H7 (cell line): ENCODE results near the gene CALN1. TPM values are rescaled to one million over a fixed set of nuclear protein-coding genes. Genes with fewer than 3 reads are reported as not detected.

ENCODE experiments used
- DNase-seq: peaks from one replicate; pipeline ENCODE4 v3.0.0; 2012
- H3K27me3 ChIP-seq: 2 replicates; pipeline ENCODE4 v1.6.0; 2011; ENCODE audit warnings: mild to moderate bottlenecking, low read length; ENCODE audit not compliant: control insufficient read depth, insufficient read depth
- H3K36me3 ChIP-seq: replicated peaks from 2 replicates; pipeline ENCODE4 v1.5.1; 2011; ENCODE audit warnings: low read length; ENCODE audit not compliant: control insufficient read depth, insufficient read depth
- H3K4me3 ChIP-seq: 2 replicates; pipeline ENCODE4 v1.5.1; 2011; ENCODE audit warnings: low read depth, mild to moderate bottlenecking, control low read depth, low read length, moderate library complexity; ENCODE audit not compliant: insufficient read depth
- total RNA-seq: library from RNA; depleted of rRNA; stranded (reverse); fragments of >200 nt; shearing (Covaris generic); gene quantifications from 2 replicates; pipeline ENCODE4 v1.2.3, GENCODE V29; 2014

The CALN1 gene
- total RNA-seq, 1 experiment from 2014 or later = 3.2 TPM

DNA sequence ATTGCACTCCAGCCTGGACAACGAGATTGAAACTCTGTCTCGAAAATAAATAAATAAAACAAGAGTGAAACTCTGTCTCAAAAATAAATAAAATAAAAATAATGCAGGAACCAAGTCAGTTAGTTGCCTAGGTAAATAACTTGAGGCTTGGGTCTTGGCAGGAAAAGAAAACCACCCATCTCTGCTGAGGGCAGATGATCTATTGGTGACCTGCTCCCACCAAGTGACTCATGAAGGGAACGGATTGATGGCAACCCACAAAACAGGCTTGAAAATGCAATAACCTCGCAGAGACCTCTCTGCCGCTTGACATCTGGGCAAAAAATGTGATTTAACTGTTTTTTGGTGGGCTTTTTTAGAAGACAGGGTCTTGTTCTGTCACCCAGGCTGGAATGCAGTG is 86.6 kb downstream of the CALN1 start:
- Histone ChIP-seq H3K36me3 (no peaks in the 10 kb centered on the region), H3K4me3 (no peak overlapping the region), H3K27me3 (no peaks in the 10 kb centered on the region)
- DNase-seq = no peak

DNA sequence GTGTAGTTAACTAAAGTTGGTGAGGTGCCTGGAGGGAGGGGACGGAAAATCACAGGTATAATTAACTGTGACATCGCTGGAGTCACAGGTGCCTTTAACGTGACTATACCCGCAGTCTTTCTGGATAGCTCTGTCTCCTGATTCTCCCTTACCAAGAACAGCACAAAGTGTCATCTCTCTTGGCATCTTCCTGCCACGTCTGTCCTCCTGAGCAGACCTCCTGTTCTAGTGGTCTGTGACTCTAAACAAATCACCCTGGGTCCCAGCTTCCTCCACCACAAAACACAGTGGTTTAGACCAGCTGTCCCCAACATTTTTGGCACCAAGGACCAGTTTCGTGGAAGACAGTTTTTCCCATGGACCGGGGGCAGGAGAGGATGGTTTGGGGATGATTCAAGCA is 90.5 kb downstream of the CALN1 start:
- Histone ChIP-seq H3K4me3 (no peak overlapping the region), H3K36me3 (no peaks in the 10 kb centered on the region), H3K27me3 (no peaks in the 10 kb centered on the region)
- no peak for DNase-seq

DNA sequence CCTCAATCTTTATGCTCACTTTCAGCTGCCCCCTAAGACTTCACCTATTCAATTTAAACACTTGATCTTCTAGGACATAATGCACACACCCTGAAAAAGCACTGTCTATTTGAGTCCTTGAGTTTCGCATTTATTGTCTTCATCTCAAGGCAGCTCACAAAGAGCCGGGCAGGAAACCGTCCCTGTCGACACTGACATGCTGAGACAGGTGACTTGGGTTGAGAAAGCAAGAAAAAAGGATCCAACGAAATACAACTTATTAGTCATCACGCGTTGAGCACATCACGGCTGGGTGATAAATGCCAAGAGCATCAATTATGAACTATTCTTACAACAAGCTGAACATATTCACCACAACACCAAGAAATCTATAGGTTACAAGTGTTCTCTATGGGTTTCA is 91.1 kb downstream of the CALN1 start:
- Histone ChIP-seq H3K4me3 (no peak overlapping the region), H3K36me3 (no peaks in the 10 kb centered on the region), H3K27me3 (no peaks in the 10 kb centered on the region)
- DNase-seq = no peak

DNA sequence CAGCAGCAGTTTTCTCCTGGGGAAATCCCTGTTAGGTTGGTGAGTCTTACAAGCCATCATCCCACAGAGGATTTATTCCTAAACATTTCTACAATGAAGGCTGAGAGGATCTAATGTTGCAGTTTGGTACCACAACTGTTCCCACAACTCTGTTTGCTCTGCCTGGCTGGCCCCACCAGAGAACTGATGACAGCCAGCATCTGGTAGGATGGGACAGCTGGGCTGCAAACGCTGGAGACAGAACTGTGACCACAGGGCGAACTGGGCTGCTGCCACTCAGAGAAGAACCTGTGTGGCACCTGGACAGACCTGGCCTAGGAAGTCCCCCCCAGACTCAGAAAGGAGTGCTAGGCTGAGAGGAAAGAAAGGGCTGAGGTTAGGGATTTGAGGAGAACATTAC is 94.8 kb downstream of the CALN1 start:
- H3K4me3 ChIP-seq = no peak overlapping the region
- no peak for DNase-seq
- H3K36me3 ChIP-seq = no peaks in the 10 kb centered on the region
- no peaks in the 10 kb centered on the region for H3K27me3 ChIP-seq

DNA sequence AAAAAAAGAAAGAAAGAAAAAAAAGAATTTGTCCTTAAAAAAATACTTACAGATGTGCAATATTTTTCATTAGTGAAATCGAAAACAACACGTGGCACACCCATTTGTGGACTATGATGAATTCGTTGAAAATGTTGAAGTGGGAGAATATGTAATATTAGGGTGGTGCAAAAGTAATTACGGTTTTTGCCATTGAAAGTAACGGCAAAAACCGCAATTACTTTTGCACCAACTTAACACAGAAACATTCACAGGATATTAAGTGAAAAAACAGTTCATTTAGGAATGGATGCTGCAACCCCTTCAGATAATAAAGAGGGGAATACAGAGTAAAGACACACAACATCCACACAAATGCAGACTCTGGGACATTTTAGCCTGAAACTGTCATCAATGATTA is 96.0 kb downstream of the CALN1 start:
- Histone ChIP-seq H3K36me3 (no peaks in the 10 kb centered on the region), H3K4me3 (no peak overlapping the region), H3K27me3 (no peaks in the 10 kb centered on the region)
- no peak for DNase-seq

DNA sequence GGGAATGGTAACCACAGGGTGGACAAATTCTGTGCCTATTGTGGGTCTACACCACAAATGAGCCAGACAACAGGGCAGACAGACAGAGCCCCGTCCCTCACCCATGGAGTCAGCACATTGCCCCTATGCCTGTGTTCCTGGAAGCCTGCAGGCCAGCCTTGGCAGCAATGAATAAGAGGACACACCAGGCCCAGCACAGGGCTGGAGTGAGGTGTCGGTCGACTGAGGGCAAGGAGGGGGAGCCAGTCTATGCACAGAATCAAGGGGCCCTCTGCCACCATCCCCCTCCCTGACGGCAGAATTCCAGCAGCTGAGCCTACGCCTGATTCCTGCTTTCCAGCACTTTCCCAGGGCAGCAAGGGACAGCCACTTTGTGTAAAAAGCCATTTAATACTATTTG is 98.2 kb downstream of the CALN1 start:
- DNase-seq = no peak
- H3K27me3 ChIP-seq = no peaks in the 10 kb centered on the region
- no peaks in the 10 kb centered on the region for H3K36me3 ChIP-seq
- no peak overlapping the region for H3K4me3 ChIP-seq

DNA sequence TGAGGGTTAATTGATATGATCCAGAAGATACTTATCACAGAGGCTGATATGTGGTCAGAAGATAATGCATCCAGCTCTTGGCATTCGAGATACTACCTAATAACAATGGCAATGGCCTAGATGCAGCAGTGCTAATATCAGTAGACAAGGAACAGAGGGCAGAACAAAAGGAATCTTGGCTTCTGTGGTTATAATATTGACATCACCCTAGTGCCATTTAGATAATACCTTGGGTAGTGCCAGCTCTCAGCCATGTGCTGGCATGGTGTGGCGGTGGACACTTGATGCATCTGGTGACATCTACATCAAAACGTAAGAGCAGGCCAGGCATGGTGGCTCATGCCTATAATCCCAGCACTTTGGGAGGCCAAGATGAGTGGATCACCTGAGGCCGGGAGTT is 101.8 kb downstream of the CALN1 start:
- no peak for DNase-seq
- Histone ChIP-seq H3K27me3 (no peaks in the 10 kb centered on the region), H3K4me3 (no peak overlapping the region), H3K36me3 (no peaks in the 10 kb centered on the region)

DNA sequence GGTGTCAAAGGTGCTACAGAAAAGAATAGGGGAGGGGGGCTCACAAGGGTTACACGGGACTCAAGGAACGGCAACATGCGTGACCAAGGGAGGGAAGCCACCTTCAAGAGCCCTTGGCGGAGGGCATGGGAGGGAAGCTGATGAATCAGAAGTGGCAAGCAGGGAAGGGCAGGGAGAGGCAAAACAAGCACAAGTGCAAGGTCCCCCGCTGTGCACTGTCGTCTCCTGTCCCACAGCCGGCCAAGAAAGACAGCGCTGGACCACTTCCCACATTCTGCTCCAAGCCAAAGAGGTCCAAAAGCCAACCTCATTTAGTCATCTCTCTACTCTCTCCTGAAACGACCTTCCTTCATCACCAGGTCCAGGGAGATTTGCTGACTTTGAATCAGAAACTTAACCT is 102.7 kb downstream of the CALN1 start:
- H3K36me3 ChIP-seq = no peaks in the 10 kb centered on the region
- no peak overlapping the region for H3K4me3 ChIP-seq
- no peaks in the 10 kb centered on the region for H3K27me3 ChIP-seq
- no peak for DNase-seq

DNA sequence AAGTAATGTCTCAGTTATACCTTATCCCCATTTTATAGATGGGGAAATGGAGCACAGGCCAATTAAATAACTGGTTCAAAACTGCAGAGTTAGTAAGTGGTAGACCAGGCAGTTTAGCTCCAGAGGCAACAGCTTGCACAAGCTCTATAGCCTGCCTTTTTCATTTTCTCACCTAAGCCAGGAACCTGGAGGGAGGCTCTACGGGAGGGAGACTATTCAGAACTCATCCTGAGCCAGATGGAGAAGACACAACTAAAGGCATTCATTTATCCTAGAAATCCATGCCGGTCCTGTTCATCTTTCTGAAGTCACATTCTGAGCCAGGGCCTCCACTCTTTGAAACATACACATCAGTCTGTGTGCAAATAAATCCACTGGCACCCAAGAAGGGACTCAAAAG is 103.2 kb downstream of the CALN1 start:
- Histone ChIP-seq H3K4me3 (no peak overlapping the region), H3K36me3 (no peaks in the 10 kb centered on the region), H3K27me3 (no peaks in the 10 kb centered on the region)
- no peak for DNase-seq

DNA sequence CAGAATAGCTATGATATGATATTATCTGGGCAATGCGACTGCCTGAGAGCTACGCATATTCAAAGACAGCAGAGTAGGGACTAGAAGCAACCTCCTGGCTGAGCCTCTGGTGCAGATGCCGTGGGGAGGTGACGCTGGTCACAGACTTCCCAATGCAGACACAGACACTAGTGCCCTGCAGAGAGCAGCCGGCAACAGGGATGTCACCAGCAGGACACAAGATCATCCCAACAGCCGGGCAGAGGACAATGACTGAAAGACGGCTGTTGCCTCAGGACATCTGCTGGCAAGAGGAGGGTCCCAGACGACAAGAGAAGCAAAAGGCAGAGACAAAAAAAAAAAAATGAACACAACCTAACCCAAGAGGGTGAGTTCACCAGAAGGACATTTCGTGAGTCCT is 104.6 kb downstream of the CALN1 start:
- Histone ChIP-seq H3K4me3 (no peak overlapping the region), H3K27me3 (no peaks in the 10 kb centered on the region), H3K36me3 (no peaks in the 10 kb centered on the region)
- DNase-seq = no peak

DNA sequence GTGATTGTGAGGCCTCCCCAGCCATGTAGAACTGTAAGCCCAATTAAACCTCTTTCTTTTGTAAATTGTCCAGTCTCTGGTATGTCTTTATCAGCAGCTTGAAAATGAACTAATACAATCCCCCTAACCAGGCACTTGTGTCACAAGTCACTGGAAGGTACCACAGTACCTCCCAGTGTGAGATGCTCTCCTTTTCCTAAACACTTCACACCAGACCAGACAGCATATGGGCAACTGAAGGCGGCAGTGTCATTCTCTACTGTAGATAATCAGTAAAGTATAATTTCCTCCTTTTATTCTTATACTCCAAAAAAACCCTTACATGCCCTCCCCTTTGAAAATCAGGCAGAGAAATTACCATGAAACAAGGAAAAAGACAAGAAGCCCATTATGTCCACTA is 113.2 kb downstream of the CALN1 start:
- Histone ChIP-seq H3K4me3 (no peak overlapping the region), H3K36me3 (no peaks in the 10 kb centered on the region), H3K27me3 (no peaks in the 10 kb centered on the region)
- no peak for DNase-seq

DNA sequence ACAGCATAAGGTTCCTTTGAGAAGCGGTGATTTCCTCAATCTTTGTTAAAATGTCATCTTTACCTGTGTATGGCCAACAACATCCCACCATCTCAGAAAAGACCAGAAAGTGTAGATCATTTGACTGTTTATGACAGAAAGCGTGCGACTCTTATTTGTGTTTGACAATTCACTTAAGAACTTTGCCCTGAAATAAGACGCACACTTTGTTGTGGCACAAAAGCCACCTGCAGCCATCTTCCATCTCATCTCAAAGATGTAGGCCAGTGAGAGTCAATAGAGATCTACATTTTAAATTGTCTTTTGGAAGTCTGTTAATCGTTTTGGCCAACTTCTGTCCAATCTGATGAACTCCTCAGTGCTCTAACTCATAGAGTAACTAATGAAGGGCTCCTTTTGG is 114.0 kb downstream of the CALN1 start:
- no peaks in the 10 kb centered on the region for H3K27me3 ChIP-seq
- DNase-seq = no peak
- no peak overlapping the region for H3K4me3 ChIP-seq
- no peaks in the 10 kb centered on the region for H3K36me3 ChIP-seq

DNA sequence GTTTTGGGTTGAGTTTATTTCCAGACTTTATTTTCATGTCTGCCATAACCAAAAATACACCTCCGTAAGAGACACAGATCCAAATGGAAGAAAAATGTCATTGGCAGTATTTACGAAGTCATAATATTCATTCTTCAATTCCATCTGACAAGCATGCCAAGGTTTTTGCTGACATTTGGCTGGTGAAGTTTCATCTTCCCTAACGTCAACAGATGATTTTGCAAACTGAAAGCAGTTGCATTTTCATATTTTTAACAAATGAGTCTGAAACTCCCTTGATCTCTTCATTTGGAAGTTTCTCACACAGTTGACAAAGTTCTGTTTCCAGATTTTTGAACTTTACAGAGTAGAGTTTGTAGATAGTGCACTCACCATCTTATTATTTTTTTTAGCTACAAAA is 114.5 kb downstream of the CALN1 start:
- Histone ChIP-seq H3K27me3 (no peaks in the 10 kb centered on the region), H3K36me3 (no peaks in the 10 kb centered on the region), H3K4me3 (no peak overlapping the region)
- no peak for DNase-seq

DNA sequence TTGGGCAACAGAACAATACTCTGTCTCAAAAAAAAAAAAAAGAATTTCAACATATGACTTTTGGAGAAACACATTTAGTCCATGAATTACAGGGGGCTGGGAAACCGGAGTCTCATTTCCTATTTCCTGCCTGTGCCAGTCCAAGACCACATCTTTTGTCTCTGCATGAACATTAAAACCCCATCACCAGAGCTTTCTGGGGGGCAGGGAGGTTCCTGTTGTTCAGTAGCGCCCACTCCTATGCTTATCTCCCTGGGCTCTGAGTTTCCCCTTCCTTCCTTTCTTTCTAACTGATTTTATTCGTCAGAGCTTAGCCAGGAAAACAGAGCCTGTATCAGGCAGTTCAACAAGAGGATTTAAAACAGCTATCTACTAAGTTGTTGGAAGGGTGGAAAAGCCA is 119.3 kb downstream of the CALN1 start:
- Histone ChIP-seq H3K36me3 (no peaks in the 10 kb centered on the region), H3K4me3 (no peak overlapping the region), H3K27me3 (no peaks in the 10 kb centered on the region)
- no peak for DNase-seq

DNA sequence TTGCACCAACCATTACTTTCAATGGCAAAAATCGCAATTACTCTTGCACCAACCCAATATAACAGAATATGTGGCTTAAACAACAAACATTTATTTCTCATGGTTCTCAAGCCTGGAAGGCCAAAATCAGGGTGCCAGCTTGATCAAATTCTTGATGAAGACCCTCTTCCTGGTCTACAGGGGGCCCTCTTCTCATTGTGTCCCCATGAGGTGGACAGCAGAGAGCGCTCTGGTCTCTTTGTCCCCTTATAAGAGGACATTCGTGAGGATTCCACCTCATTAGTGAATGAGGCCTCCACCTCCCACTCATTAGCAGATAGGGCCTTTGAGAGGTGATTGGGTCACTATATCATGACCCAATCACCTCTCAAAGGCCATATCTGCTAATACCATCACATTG is 120.0 kb downstream of the CALN1 start:
- no peaks in the 10 kb centered on the region for H3K27me3 ChIP-seq
- DNase-seq = no peak
- no peak overlapping the region for H3K4me3 ChIP-seq
- H3K36me3 ChIP-seq = no peaks in the 10 kb centered on the region

DNA sequence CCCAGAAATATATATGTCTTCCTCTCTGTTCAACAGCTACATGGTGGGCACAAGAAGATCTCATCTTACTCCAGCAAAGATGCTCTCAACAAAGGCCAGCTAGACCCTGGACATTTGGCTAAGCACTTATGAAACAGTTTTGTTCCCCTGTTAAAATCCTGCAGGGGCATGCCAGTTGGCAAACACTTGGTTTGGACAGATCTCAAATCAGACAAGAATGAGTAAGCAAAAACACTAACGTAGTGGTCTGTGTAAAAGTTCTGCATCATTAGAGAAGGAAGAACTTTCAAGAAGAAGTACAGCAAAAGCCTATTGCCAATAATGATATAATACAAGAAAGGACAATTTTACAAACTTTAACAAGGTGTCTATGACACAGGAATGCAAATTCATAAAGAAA is 125.6 kb downstream of the CALN1 start:
- Histone ChIP-seq H3K4me3 (no peak overlapping the region), H3K36me3 (no peaks in the 10 kb centered on the region), H3K27me3 (no peaks in the 10 kb centered on the region)
- DNase-seq = no peak
